IPS-15b (cell line): Measurements from ENCODE around the gene OARD1.
A peak's percentile ranks its signal among the peaks of the same experiment; 100 is the strongest.

ENCODE experiments used
- H3K27me3 ChIP-seq: one replicate; pipeline ENCODE4 v1.6.1; 2013; ENCODE audit warnings: low read length; ENCODE audit not compliant: control insufficient read depth, insufficient read depth
- H3K36me3 ChIP-seq: one replicate; pipeline ENCODE4 v1.6.1; 2013; ENCODE audit warnings: low read length; ENCODE audit not compliant: control insufficient read depth, insufficient read depth
- H3K4me1 ChIP-seq: one replicate; pipeline ENCODE4 v1.6.1; 2013; ENCODE audit warnings: mild to moderate bottlenecking, low read length; ENCODE audit not compliant: control insufficient read depth, insufficient read depth
- H3K4me3 ChIP-seq: one replicate; pipeline ENCODE4 v1.5.1; 2013; ENCODE audit warnings: low read depth, low read length
- H3K9ac ChIP-seq: one replicate; pipeline ENCODE4 v1.6.1; 2013; ENCODE audit warnings: low read depth, mild to moderate bottlenecking, low read length
- H3K9me3 ChIP-seq: one replicate; pipeline ENCODE4 v1.6.1; 2013; ENCODE audit warnings: mild to moderate bottlenecking, low read length; ENCODE audit not compliant: control insufficient read depth, insufficient read depth

OARD1 gene

GRCh38 chr6:41090841-41091761 is 18.9 kb upstream of the OARD1 start:
- Histone ChIP-seq H3K4me3 (no peak overlapping the region), H3K36me3 (peaks cover 45% of the 10 kb centered on the region), H3K27me3 (no peaks in the 10 kb centered on the region), H3K9me3 (no peaks in the 10 kb centered on the region), H3K4me1 (no peaks in the 10 kb centered on the region), H3K9ac (no peak overlapping the region)

DNA sequence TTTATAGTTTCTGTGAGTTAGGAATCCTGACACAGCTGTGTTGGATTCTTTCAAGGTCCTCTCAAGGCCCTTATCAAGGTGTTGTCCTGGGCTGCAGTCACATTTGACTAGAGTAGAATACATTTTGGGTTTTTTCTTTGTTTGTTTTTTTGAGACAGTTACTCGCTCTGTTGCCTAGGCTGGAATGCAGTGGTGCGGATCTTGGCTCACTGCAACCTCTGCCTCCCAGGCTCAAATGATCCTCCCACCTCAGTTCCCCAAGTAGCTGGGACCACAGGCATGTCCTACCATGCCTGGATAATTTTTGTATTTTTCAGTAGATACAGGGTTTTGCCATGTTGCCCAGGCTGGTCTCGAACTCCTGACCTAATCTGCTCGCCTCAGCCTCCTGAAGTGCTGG is 16.3 kb upstream of the OARD1 start:
- H3K4me1 ChIP-seq = no peaks in the 10 kb centered on the region
- no peak overlapping the region for H3K9ac ChIP-seq
- H3K36me3 ChIP-seq = peaks cover 40% of the 10 kb centered on the region
- no peaks in the 10 kb centered on the region for H3K27me3 ChIP-seq
- H3K9me3 ChIP-seq = no peaks in the 10 kb centered on the region
- H3K4me3 ChIP-seq = no peak overlapping the region

- Histone ChIP-seq H3K27me3 (no peaks in the 10 kb centered on the region), H3K9ac (no peak overlapping the region), H3K4me3 (no peak overlapping the region), H3K9me3 (no peaks in the 10 kb centered on the region), H3K36me3 (peaks cover 25% of the 10 kb centered on the region), H3K4me1 (no peaks in the 10 kb centered on the region)
Measured at GRCh38 chr6:41085182-41085581, 13.0 kb upstream of the OARD1 start.

GRCh38 chr6:41083072-41083471 is 10.9 kb upstream of the OARD1 start:
- H3K27me3 ChIP-seq = no peaks in the 10 kb centered on the region
- H3K9me3 ChIP-seq = no peaks in the 10 kb centered on the region
- no peak overlapping the region for H3K9ac ChIP-seq
- H3K4me3 ChIP-seq = no peak overlapping the region
- no peaks in the 10 kb centered on the region for H3K4me1 ChIP-seq
- H3K36me3 ChIP-seq = peaks cover 26% of the 10 kb centered on the region

DNA sequence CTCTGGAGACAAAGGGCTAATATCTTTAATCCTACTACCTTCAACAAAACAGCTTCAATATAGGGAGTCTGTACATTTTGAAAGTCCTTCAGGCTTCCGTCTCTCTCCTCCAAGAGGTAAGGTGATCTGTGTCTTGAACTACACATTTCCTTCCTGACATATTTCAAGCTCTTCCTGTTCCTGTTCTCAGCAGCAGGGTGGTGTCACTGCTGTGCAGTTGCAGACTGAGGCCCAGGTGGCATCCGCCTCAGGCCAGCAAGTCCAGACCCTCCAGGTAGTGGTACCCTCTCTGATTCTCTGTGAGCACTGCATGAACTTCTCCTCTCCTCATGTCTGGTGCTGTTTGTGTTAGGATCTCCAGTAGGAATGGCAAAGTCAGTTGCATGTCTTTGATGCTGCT is 8.5 kb upstream of the OARD1 start:
- no peaks in the 10 kb centered on the region for H3K27me3 ChIP-seq
- peaks cover 3% of the 10 kb centered on the region for H3K4me1 ChIP-seq
- peaks cover 18% of the 10 kb centered on the region for H3K36me3 ChIP-seq
- H3K9ac ChIP-seq = no peak overlapping the region
- H3K9me3 ChIP-seq = no peaks in the 10 kb centered on the region
- H3K4me3 ChIP-seq = no peak overlapping the region

DNA sequence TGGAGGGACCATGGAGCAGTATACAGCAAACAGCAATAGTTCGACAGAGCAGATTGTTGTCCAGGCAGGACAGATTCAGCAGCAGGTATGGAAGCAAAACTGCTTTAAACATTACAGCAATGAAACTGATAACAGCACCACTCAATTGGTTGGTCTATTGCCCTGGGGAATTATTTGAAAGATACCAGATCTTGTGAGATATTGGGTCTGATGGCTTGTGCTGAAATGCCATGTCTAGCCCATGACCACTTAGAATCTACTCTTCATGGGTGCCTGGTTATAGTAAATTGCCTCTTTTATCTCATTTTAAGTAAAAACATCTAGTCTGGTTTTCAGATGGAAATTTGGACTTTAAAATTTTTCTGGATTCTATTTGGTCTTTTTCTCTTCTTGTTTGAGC is 6.9 kb upstream of the OARD1 start:
- H3K4me3 ChIP-seq = no peak overlapping the region
- H3K36me3 ChIP-seq = peaks cover 14% of the 10 kb centered on the region
- H3K4me1 ChIP-seq = peaks cover 9% of the 10 kb centered on the region
- no peaks in the 10 kb centered on the region for H3K9me3 ChIP-seq
- H3K9ac ChIP-seq = no peak overlapping the region
- no peaks in the 10 kb centered on the region for H3K27me3 ChIP-seq

DNA sequence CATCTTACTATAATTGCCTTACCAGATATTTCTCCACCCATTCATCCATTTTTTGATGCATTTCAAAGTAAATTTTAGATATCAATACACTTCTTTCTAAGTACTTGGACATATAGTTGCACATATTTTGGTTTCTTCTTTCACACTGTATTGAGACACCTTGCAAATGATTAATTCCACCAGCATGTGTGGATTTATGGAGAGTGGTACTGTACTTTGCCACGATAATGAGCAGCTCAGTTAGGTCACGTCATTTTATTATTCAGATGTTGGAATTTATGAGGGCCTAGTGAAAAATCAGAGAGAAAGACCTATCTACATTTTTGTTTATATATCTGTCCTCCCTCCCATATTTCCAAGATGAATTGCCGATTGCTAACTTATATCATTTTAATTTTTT is 5.9 kb upstream of the OARD1 start:
- no peak overlapping the region for H3K9ac ChIP-seq
- peaks cover 11% of the 10 kb centered on the region for H3K36me3 ChIP-seq
- H3K4me1 ChIP-seq = peaks cover 9% of the 10 kb centered on the region
- no peaks in the 10 kb centered on the region for H3K9me3 ChIP-seq
- H3K27me3 ChIP-seq = no peaks in the 10 kb centered on the region
- no peak overlapping the region for H3K4me3 ChIP-seq

- peaks cover 9% of the 10 kb centered on the region for H3K4me1 ChIP-seq
- no peak overlapping the region for H3K4me3 ChIP-seq
- H3K36me3 ChIP-seq = peaks cover 11% of the 10 kb centered on the region
- H3K27me3 ChIP-seq = no peaks in the 10 kb centered on the region
- H3K9ac ChIP-seq = no peak overlapping the region
- no peaks in the 10 kb centered on the region for H3K9me3 ChIP-seq
Measured at GRCh38 chr6:41077536-41077935, 5.4 kb upstream of the OARD1 start.

DNA sequence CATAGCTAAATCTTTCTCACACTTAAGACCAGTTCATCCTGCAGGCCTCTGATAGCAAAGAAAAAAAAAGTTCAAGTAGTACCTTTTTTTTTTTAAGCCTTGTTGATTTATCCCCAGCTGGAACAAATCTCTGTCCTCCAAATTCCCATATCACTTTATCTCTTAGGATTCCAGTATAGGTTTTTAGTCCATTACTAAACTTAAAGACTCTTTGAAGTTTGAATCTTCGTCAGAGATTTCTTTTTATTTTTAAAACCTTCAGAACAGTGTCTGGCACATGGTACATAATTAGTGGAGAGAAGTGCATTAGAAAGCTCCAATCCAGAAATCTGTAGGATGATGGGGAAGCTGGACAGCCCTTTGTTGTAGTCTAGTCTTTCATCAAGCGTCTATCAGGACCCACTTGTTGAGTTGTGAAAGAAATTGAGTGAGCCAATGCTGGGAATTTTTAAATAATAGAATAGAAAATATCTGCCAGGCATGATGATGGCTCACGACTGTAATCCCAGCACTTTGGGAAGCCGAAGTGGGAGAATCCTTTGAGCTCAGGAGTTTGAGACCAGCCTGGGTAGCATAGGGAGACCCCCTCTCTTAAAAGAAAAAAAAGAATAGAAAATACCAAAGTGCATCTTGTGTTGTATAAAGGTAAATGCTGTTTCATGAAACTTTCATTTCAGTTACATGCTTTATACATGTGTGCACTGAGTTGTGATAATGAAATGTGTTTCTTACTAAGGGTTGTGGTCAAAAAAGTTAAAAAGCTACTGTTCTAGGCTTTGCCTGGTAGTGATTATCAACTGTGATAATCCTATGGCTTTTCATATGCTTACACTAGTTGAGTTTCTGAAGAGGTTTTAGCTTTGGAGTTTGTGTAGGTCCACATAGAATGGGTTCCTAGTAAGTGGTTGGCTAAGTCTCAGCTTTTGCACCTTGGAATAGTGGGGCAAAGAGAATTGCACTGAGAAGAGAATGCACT is 3.8 kb upstream of the OARD1 start:
- Histone ChIP-seq H3K27me3 (no peaks in the 10 kb centered on the region), H3K4me3 (no peak overlapping the region), H3K9me3 (no peaks in the 10 kb centered on the region), H3K9ac (no peak overlapping the region), H3K4me1 (peaks cover 12% of the 10 kb centered on the region), H3K36me3 (peaks cover 8% of the 10 kb centered on the region)

- Histone ChIP-seq H3K4me1 (peaks cover 18% of the 10 kb centered on the region), H3K36me3 (peaks cover 3% of the 10 kb centered on the region), H3K9me3 (no peaks in the 10 kb centered on the region), H3K27me3 (no peaks in the 10 kb centered on the region), H3K4me3 (peak overlapping the region; percentile 95), H3K9ac (peak overlapping the region; percentile 8)
Measured at GRCh38 chr6:41074692-41075436, 2.7 kb upstream of the OARD1 start.

DNA sequence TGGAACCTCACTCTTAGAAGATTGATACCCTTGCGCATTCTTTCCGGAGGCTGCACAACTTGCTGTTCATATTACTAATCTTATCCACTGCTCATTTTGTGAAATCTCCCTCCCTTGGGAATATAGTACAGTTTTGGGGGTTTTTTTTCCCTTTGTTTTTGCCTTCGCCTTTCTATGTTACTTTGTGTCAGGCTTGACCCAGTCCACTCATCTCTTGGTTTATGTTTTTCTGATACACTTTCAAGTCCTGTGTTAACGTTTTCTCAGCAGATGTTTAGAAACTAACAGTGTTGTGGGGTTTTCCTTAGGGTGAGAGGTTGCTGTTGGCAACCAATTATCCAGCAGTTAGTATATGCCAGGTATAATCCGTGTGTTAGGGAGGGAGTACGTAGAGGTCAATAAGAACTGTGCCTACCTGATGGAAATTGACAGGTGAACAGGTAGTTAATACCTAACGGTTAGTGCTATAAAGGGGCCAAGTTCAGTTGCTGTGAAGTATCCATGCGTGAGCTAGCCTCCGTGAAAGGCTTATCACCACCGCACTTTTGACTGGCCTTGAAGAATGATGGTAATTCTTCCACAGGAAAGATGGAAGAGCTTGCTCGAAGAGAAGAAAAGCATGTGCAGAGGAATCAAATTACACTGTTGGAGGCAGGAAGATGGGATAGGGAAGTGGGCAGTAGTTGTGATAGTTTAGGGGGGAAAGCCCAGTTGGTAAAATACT is 2.0 kb upstream of the OARD1 start:
- no peaks in the 10 kb centered on the region for H3K27me3 ChIP-seq
- peaks cover 3% of the 10 kb centered on the region for H3K36me3 ChIP-seq
- peaks cover 18% of the 10 kb centered on the region for H3K4me1 ChIP-seq
- H3K4me3 ChIP-seq = peak overlapping the region; percentile 95
- no peaks in the 10 kb centered on the region for H3K9me3 ChIP-seq
- peak overlapping the region; percentile 73 for H3K9ac ChIP-seq
